CD4-positive, alpha-beta memory T cell (primary cell): ENCODE results near the gene GPANK1. TPM values are rescaled to one million over a fixed set of nuclear protein-coding genes. Genes with fewer than 3 reads are reported as not detected.

Experiments
- CTCF ChIA-PET: fragments of 350-600 bp; sonication (Branson Sonifier 250); formaldehyde crosslinking; loops from one replicate; lab custom pipeline; 2021; ENCODE audit warnings: inconsistent platforms; ENCODE audit not compliant: partially characterized antibody; lab: Charles Lee
- POLR2A ChIA-PET: fragments of 350-600 bp; sonication (Branson Sonifier 250); formaldehyde crosslinking; loops from one replicate; lab custom pipeline; 2021; ENCODE audit not compliant: partially characterized antibody; lab: Charles Lee
- DNase-seq, 5 donors: peaks; one replicate each; pipeline versions ENCODE4 v3.0.0 to v3.0.0-alpha.2; 2020 to 2022; ENCODE audit warnings: mixed read lengths in 1 of 5
- H3K27ac ChIP-seq: one replicate; pipeline ENCODE4 v1.7.0; 2013; ENCODE audit warnings: low read depth, low read length
- H3K27me3 ChIP-seq: 2 replicates; pipeline ENCODE4 v1.7.0; 2013; ENCODE audit warnings: mild to moderate bottlenecking, low read length, moderate library complexity; ENCODE audit not compliant: insufficient read depth
- H3K36me3 ChIP-seq: 2 replicates; pipeline ENCODE4 v1.7.0; 2013; ENCODE audit warnings: mild to moderate bottlenecking, low read length, moderate library complexity; ENCODE audit not compliant: insufficient read depth
- H3K4me1 ChIP-seq: 2 replicates; pipeline ENCODE4 v1.7.0; 2013; ENCODE audit warnings: mild to moderate bottlenecking, low read length, moderate library complexity; ENCODE audit not compliant: insufficient read depth
- H3K4me3 ChIP-seq, 2 donors: one replicate each; pipeline ENCODE4 v1.7.0; 2013; ENCODE audit warnings: low read length in 2 of 2, mild to moderate bottlenecking in 1 of 2
- H3K9me3 ChIP-seq, 2 donors: one replicate each; pipeline ENCODE4 v1.7.0; 2013; ENCODE audit warnings: low read length in 2 of 2, control low read depth in 1 of 2; ENCODE audit not compliant: control insufficient read depth in 1 of 2
- H3K27ac Mint-ChIP-seq, 7 donors: one replicate each; pipeline ENCODE4 v1.8.0; 2020 to 2021; ENCODE audit warnings: mixed read lengths in 7 of 7, mild to moderate bottlenecking in 6 of 7, inconsistent platforms in 3 of 7, moderate library complexity in 3 of 7
- H3K27me3 Mint-ChIP-seq, 2 donors: one replicate each; pipeline ENCODE4 v1.8.0; 2020 to 2021; ENCODE audit warnings: mixed read lengths in 2 of 2
- H3K36me3 Mint-ChIP-seq, 2 donors: one replicate each; pipeline ENCODE4 v1.8.0; 2020 to 2021; ENCODE audit warnings: mixed read lengths in 2 of 2, inconsistent platforms in 1 of 2, mild to moderate bottlenecking in 1 of 2
- H3K4me1 Mint-ChIP-seq, 4 donors: one replicate each; pipeline ENCODE4 v1.8.0; 2020 to 2021; ENCODE audit warnings: mixed read lengths in 4 of 4, mild to moderate bottlenecking in 1 of 4
- H3K4me3 Mint-ChIP-seq, 8 donors: one replicate each; pipeline ENCODE4 v1.8.0; 2020 to 2021; ENCODE audit warnings: mixed read lengths in 8 of 8, mild to moderate bottlenecking in 7 of 8, moderate library complexity in 6 of 8, inconsistent platforms in 3 of 8
- H3K9me3 Mint-ChIP-seq, 8 donors: one replicate each; pipeline ENCODE4 v1.8.0; 2020 to 2021; ENCODE audit warnings: mixed read lengths in 8 of 8, mild to moderate bottlenecking in 5 of 8, inconsistent platforms in 3 of 8, moderate library complexity in 1 of 8
- intact Hi-C: fragments of 100-400 bp; cut with micrococcal nuclease; formaldehyde crosslinking; loops from one replicate; pipeline ENCODE4 v1.15.1; 2023
- polyA plus RNA-seq, 2 donors: library from polyadenylated mRNA; unstranded; fragments of 300-500 nt; fragmentation: Illumina TruSeq; gene quantifications; one replicate each; pipeline ENCODE4 v1.2.3, GENCODE V29; 2021
- total RNA-seq, 2 experiments: library from RNA; stranded (reverse); gene quantifications; one replicate each; pipeline ENCODE4 v1.2.3, GENCODE V29; 2021

GPANK1 gene
- total and polyA plus RNA-seq, 4 experiments from 2014 or later: 16.7 to 25.5 (median 22.3) TPM

GRCh38 chr6:31692353-31692752, 27.6 kb upstream of the GPANK1 start:
- peak overlapping the region in 5 of 7 donors; percentile 7 to 63 (median 27) for H3K27ac Mint-ChIP-seq

DNA sequence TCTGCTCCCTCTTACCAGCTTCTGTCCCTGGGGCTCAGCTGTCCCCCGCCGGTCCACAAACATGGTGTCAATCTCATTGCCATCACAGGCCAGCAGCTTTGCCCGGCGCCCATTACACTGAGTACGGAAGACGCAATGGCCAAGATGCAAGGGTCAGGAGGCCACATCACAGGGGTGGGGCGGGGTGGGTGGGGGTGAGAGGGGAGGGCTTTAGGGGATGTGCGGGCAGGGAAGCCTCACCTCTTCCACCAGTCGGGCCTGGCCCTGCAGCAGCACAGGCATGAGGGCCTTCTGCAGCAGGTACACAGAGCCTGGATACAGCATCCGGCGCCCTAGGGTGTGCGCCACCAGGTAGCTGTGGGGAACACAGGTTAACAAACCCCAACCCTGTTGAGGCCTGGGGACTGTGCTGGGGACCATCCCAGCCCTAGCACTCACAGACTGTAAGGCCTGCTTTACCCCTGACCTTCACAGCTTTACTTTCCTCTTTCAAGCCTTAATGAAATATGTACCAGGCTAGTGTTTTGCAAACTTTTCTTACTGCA, 26.8 kb upstream of the GPANK1 start:
- no peak for DNase-seq
- Histone ChIP-seq H3K36me3 (peaks cover 63% of the 10 kb centered on the region), H3K4me1 (no peaks in the 10 kb centered on the region), H3K9me3 (no peaks in the 10 kb centered on the region), H3K27me3 (no peaks in the 10 kb centered on the region), H3K27ac (no peak overlapping the region), H3K4me3 (no peak overlapping the region)
- intact Hi-C loops: no loop called here
- H3K27me3 Mint-ChIP-seq: no peaks in the 10 kb centered on the region
- H3K9me3 Mint-ChIP-seq: no peaks in the 10 kb centered on the region
- H3K36me3 Mint-ChIP-seq: peaks cover 22 to 69% of the 10 kb centered on the region in 2 donors
- H3K4me1 Mint-ChIP-seq: peaks cover 0 to 3% (median under 1%) of the 10 kb centered on the region in 4 donors
- ChIA-PET CTCF (interaction anchor here (1.1 to 1.3 kb wide), 4 partner anchors 31 to 144 kb away, joined by 3 to 4 read pairs (median 3); partner anchors contain the start of gene MPIG6B), POLR2A (interaction anchor here (1.0 to 1.4 kb wide), 3 partner anchors 11 to 132 kb away, joined by 3 read pairs; no protein-coding TSS in a partner anchor)
- H3K4me3 Mint-ChIP-seq: no peak overlapping the region
- peak overlapping the region in 1 of 7 donors; percentile 21 for H3K27ac Mint-ChIP-seq

More at GRCh38 chr6:31692353-31692752, 27.6 kb upstream of the GPANK1 start:
- no peak overlapping the region for H3K4me3 Mint-ChIP-seq
- intact Hi-C loops: no loop called here
- H3K9me3 Mint-ChIP-seq: no peaks in the 10 kb centered on the region
- H3K4me3 ChIP-seq: no peak overlapping the region
- peaks cover 2% of the 10 kb centered on the region for H3K4me1 ChIP-seq
- H3K27me3 Mint-ChIP-seq: no peaks in the 10 kb centered on the region
- no peak overlapping the region for H3K27ac ChIP-seq
- H3K36me3 Mint-ChIP-seq: peaks cover 25 to 70% of the 10 kb centered on the region in 2 donors
- H3K36me3 ChIP-seq: peaks cover 65% of the 10 kb centered on the region
- H3K27me3 ChIP-seq: no peaks in the 10 kb centered on the region
- peaks cover 2 to 4% (median 2%) of the 10 kb centered on the region in 4 donors for H3K4me1 Mint-ChIP-seq
- CTCF ChIA-PET: interaction anchor here (1.1 kb wide), 1 partner anchor 78 kb away, joined by 3 read pairs; no protein-coding TSS in a partner anchor
- H3K9me3 ChIP-seq: no peaks in the 10 kb centered on the region
- POLR2A ChIA-PET: interaction anchor here (1.0 to 3.0 kb wide), 4 partner anchors 10 to 182 kb away, joined by 3 to 15 read pairs (median 4); partner anchors contain the start of gene ABHD16A
- DNase-seq: no peak

GRCh38 chr6:31691078-31691463, 26.3 kb upstream of the GPANK1 start:
- Mint-ChIP-seq H3K36me3 (peaks cover 24 to 70% of the 10 kb centered on the region in 2 donors), H3K4me3 (no peak overlapping the region), H3K4me1 (peaks cover 0 to 3% (median under 1%) of the 10 kb centered on the region in 4 donors), H3K9me3 (no peaks in the 10 kb centered on the region), H3K27ac (peak overlapping the region in 3 of 7 donors; percentile 61 to 83 (median 77)), H3K27me3 (no peaks in the 10 kb centered on the region)
- no peaks in the 10 kb centered on the region for H3K27me3 ChIP-seq
- no peaks in the 10 kb centered on the region for H3K4me1 ChIP-seq
- CTCF ChIA-PET: interaction anchor here (1.0 to 1.3 kb wide), 5 partner anchors 32 to 185 kb away, joined by 3 to 4 read pairs (median 3); partner anchors contain the start of gene MPIG6B
- intact Hi-C loops: no loop called here
- H3K36me3 ChIP-seq: peaks cover 62% of the 10 kb centered on the region
- no peak overlapping the region for H3K27ac ChIP-seq
- DNase-seq: no peak
- no peaks in the 10 kb centered on the region for H3K9me3 ChIP-seq
- H3K4me3 ChIP-seq: no peak overlapping the region
- POLR2A ChIA-PET: interaction anchor here (1.0 to 1.6 kb wide), 3 partner anchors 11 to 173 kb away, joined by 3 to 4 read pairs (median 3); no protein-coding TSS in a partner anchor

- peaks cover 0 to 3% (median under 1%) of the 10 kb centered on the region in 4 donors for H3K4me1 Mint-ChIP-seq
- no peak overlapping the region for H3K27ac ChIP-seq
- H3K27me3 ChIP-seq: no peaks in the 10 kb centered on the region
- peak overlapping the region in 6 of 7 donors; percentile 9 to 83 (median 62) for H3K27ac Mint-ChIP-seq
- intact Hi-C loops: no loop called here
- ChIA-PET CTCF (interaction anchor here (1.0 to 1.9 kb wide), 8 partner anchors 9 to 185 kb away, joined by 3 to 5 read pairs (median 3); partner anchors contain the start of genes LY6G5C and MPIG6B), POLR2A (interaction anchor here (1.0 to 1.6 kb wide), 2 partner anchors 12 to 174 kb away, joined by 3 to 4 read pairs; no protein-coding TSS in a partner anchor)
- H3K9me3 ChIP-seq: no peaks in the 10 kb centered on the region
- H3K9me3 Mint-ChIP-seq: no peaks in the 10 kb centered on the region
- H3K4me3 ChIP-seq: no peak overlapping the region
- H3K4me3 Mint-ChIP-seq: no peak overlapping the region
- H3K4me1 ChIP-seq: no peaks in the 10 kb centered on the region
- H3K27me3 Mint-ChIP-seq: no peaks in the 10 kb centered on the region
- peaks cover 66% of the 10 kb centered on the region for H3K36me3 ChIP-seq
- no peak for DNase-seq
- H3K36me3 Mint-ChIP-seq: peaks cover 25 to 71% of the 10 kb centered on the region in 2 donors
These were observed 25.7 kb upstream of the GPANK1 start for GRCh38 chr6:31690231-31691077.

GRCh38 chr6:31689249-31690110, 24.7 kb upstream of the GPANK1 start:
- H3K27ac ChIP-seq: no peak overlapping the region
- Mint-ChIP-seq H3K27me3 (no peaks in the 10 kb centered on the region), H3K27ac (peak overlapping the region in 3 of 7 donors; percentile 7 to 64 (median 24)), H3K9me3 (no peaks in the 10 kb centered on the region), H3K4me3 (no peak overlapping the region), H3K4me1 (peaks cover 0 to 3% (median under 1%) of the 10 kb centered on the region in 4 donors), H3K36me3 (peaks cover 20 to 61% of the 10 kb centered on the region in 2 donors)
- peaks cover 58% of the 10 kb centered on the region for H3K36me3 ChIP-seq
- CTCF ChIA-PET: interaction anchor here (1.2 to 1.9 kb wide), 3 partner anchors 8 to 36 kb away, joined by 3 to 5 read pairs (median 3); partner anchors contain the start of gene LY6G5C
- no peaks in the 10 kb centered on the region for H3K4me1 ChIP-seq
- no peaks in the 10 kb centered on the region for H3K27me3 ChIP-seq
- H3K9me3 ChIP-seq: no peaks in the 10 kb centered on the region
- no peak overlapping the region for H3K4me3 ChIP-seq
- intact Hi-C loops: no loop called here
- no peak for DNase-seq
- POLR2A ChIA-PET: interaction anchor here (1.6 kb wide), 1 partner anchor 175 kb away, joined by 4 read pairs; no protein-coding TSS in a partner anchor

DNA sequence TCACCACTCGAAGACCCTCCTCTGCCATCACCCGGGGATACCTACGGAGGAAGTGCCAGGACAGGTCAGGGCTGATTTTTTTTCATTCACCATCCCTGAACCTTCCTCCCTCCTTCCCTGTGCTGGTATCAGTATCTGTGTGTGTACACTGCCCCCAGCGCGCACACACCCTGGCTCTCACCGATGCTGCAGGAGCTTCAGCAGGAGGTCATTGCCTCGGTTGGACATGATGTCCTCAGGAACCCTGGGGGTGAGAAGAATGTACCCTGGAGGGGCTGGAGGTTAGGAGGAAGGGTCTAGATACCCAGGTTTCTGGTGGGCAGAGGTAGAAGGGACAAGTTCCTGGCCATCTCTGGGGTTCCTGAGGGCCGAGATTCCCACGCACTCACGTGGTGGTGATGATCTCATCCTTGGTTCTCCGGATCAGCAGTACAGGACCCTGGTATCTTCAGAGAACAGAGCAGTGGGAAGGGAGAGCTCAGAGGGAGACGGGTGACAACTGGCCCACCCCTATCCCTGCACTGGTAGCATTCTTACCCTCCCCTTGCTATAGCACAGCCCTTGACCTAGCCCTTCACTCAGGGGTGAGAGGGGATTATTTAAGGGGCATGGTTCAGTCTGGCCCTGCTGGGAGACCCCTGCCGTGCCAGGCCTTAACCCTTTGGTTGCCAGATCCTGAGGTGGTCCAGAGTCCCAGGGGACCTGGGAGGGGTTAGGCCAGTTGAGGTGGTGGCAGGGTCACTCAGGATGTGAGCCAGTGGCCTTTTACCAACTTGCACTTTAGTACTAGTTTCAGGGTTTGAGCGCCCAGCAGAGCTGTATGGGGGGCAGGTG, 23.3 kb upstream of the GPANK1 start:
- POLR2A ChIA-PET: interaction anchor here (0.6 to 2.5 kb wide), 2 partner anchors 15 to 143 kb away, joined by 4 to 7 read pairs; partner anchors contain the start of gene ABHD16A
- Mint-ChIP-seq H3K4me1 (peaks cover 0 to 3% (median under 1%) of the 10 kb centered on the region in 4 donors), H3K27me3 (no peaks in the 10 kb centered on the region), H3K4me3 (no peak overlapping the region), H3K27ac (peak overlapping the region in 3 of 7 donors; percentile 7 to 68 (median 48)), H3K9me3 (no peaks in the 10 kb centered on the region), H3K36me3 (peaks cover 20 to 55% of the 10 kb centered on the region in 2 donors)
- CTCF ChIA-PET: interaction anchor here (0.8 kb wide), 1 partner anchor 142 kb away, joined by 4 read pairs; no protein-coding TSS in a partner anchor
- Histone ChIP-seq H3K27ac (no peak overlapping the region), H3K4me1 (no peaks in the 10 kb centered on the region), H3K27me3 (no peaks in the 10 kb centered on the region), H3K4me3 (no peak overlapping the region), H3K36me3 (peaks cover 47% of the 10 kb centered on the region), H3K9me3 (no peaks in the 10 kb centered on the region)
- intact Hi-C loops: no loop called here
- no peak for DNase-seq
